SHP77 (cell line): ENCODE measurements around the gene SSRP1.
"Not testable (repeated sequence)": the region's sequence is repeated elsewhere in the genome, so short reads cannot be mapped to it uniquely, and the experiment has no call there.

Experiments used
- DNase-seq, 2 experiments: peaks; one replicate each; lab custom pipeline; 2025; lab: John Stamatoyannopoulos, UW

The SSRP1 gene

DNA sequence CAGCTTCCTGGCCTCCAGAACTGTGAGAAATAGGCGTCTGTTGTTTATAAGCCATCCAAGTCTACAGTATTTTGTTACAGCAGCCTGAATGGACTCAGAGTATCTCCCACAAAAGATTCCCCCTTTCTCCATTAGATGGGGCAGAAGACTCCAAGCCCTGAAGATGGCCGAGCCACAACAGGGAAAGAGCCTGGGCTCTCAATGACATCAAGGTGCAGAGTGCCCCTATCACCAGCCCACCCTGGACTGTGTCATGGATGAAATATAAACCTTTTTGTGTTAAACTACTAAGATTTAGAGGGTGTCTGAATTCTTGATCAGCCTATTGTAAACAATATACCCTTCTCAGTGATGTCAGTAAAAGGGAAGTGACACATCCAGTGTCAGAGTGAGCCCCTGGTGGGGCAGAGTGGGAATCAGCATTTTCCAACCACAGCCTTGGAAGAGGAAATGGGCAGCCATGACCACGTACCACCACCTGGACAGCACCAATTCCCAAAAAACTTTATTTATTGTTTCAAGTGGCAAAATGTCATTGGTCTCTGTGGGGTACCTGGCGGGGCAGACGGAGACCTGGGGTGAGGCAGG lies 36.4 kb downstream of the SSRP1 start:
- no peak for DNase-seq

DNA sequence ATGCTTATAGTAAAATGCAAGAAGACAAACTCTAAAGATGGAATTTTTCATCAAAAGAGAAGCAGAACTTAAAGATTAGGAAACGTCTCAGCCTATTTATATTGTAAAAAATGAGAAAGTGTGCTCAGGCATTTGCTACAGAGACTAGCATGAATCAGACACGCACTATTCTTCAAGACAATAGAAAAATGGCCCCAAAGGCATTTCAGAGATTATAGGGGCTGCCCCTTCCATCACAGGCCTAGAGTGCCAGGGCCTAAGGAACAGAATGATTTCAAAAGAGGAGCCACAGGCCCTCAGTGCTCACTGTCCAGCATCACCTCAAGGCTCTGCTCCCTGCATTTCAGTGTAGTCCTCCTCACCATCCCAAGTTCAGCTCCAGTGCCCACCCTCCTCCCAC lies 38.5 kb downstream of the SSRP1 start:
- DNase-seq = no peak

DNA sequence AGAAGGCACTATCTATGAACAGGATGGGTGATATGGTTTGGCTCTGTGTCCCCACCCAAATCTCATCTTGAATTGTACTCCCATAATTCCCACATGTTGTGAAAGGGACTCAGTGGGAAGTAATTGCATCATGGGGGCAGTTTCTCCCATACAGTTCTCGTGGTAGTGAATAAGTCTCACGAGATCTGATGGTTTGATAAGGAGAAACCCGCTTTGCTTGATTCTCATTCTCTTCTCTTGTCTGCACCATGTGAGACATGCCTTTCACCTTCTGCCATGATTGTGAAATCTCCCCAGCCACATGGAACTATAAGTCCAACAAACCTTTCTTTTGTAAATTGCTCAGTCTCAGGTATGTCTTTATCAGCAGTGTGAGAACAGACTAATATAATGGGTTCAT lies 39.5 kb downstream of the SSRP1 start:
- DNase-seq = not testable (repeated sequence)

DNA sequence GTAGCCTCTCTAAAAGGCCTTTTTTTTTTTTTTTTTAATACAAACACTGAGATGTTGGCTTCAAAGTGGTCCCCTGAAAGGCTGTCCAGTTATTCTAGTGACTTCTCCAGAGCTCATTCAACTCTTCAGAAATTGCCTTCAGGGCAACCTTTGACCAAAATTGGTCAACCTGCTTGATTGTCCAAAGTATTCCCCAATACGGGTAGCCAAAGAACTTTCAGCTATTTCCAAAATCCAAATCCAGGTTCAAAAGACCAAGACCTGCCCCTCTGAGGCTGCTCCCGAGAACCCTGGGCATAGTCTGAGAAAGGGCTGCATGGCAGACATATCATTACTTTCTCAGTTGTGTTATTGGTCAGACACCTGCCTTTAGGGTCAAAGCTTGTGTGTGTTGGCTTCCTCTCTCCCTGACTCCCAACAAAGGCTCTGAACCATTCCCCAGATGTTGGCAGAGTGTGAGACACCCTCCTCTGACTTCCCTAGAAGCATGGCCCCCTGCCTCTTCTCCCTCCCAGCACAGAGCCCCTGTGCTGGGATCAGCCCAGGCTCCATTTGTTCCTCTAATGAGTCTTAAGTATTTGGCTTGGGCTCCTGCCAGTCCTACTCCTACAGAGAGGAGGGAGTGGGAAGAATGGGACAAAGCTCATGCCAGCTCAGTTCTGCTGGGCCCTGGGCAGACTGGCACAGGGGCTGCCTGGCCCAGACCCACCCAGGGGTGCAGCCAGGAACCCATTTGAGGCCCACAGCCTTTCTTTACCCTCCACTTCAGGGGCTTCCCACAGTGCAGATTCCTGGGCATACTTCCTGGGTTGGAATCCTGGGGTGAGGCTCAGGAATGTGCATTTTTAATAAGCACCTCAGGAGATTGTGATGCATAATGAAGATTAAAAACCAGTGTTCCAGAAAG lies 41.2 kb downstream of the SSRP1 start:
- DNase-seq = peak; percentile 21 to 24

DNA sequence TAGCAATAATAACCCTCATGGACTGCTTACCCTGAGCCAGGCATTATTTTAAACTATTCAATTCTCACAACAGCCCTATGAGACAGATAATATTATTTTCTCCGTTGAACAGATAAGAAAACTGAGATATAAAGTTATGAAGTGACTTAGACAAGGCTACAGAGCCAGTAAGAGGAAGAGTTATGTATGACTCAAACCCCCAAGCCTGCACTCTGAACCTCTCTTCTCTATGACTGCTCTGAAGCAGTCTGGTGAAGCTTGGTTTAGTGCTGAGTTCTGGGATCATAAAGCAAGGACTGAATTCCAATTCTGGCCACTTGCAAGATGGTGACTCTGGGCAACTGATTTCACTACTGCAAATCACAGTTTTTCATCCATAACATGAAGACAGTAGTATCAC lies 45.4 kb downstream of the SSRP1 start:
- no peak for DNase-seq

DNA sequence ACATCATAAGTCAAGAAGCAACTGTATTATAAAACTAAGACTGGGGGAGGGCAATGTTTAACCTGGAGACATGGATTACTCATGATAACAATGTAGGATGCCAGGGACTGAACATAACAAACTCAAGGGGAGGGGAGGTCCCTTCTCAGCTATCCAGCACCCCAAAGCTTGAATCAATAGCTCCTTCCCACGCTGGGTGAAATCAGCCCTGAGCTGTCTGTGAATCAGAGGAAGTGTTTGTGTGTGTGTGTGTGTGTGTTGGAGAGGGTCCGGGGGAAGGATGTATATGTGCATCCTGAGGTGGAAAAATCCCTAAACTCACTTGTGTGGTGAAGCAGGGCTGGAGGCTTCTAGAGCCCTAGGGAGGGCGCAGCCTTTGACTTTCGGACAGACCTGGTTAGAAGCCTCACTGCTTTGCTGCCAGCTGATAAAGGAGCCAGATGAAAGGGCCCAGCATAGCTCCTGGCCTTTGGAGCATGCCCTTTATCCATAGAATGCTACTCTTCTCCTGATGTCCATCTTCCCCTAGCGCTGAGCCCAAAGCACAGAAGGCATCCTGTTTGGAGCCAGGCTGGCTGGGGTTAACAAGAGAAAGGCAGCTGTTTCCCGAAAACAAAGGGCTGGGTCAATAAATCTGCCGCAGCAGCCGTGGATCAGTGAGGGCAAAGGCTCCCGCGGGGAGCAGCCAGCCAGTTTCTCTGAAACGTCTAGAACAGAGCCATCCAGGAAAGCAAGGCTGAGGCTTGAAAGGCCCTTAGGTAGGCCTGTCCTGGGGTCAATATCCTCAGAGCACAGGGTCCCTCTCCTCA lies 46.7 kb downstream of the SSRP1 start:
- peak; percentile 53 to 56 for DNase-seq

DNA sequence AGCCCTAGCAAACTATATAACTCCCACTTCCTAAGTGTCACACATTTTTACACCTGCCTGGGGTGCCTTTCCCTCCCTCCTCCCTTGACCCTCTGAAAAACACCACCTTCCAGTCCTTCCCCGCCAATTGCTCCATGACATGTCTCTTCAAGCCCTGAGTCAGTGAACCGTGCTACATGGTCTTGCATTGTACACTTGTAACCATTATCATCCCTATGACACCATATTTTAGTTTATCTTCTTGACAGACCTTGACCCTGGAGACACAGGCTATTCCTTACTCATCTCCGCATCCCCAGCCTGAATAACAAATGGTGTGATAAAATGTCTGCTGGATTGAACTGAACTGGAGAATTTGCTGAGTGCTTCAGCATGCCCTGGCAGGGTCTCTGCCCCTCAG lies 47.8 kb downstream of the SSRP1 start:
- DNase-seq = no peak

DNA sequence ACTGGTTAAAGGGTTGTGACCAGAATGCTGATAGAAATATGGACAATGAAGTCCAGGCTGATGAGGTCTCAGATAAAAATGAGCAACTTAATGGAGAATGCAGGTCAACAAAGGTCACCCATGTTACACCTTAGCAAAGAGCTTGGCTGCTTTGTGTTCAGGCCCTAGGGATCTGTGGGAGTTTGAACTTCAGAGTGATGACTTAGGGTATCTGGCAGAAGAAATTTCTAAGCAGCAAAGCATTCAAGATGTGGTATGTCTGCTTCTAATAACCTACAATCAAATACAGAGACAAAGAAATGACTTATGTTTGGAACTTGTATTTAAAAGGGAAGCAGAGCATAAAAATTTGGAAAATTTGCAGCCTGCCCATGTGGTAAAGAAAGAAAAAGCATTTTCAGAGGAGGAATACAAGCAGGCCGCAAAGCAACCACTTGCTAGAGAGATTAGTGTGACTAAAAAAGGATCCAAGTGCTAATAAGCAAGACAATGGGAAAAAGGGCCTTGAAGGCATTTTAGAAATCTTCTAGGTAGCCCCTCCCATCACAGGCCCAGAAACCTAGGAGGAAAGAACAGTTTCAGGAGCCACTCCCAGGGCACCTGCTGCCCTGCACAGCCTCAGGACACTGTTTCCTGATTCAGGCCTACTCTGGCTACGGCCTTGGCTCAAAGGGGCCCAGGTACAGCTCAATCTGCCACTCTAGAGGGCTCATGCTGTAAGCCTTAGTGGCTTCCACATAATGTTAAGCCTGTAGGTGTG lies 52.3 kb downstream of the SSRP1 start:
- DNase-seq = no peak

DNA sequence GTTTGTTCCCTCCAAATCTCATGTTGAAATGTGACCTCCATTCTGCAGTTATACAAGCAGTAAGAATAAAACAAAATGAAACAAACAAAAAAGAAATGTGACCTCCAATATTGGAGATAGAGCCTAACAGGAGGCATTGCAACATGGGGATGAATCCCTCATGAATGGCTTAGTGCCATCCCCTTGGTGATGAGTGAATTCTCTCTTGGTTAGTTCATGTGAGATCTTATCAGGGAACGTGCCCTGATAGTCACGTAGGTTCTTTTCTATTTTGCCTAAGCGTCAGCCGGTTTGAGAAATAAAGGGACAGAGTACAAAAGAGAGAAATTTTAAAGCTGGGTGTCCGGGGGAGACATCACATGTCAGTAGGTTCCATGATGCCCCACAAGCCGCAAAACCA lies 54.1 kb downstream of the SSRP1 start:
- DNase-seq = not testable (repeated sequence)

DNA sequence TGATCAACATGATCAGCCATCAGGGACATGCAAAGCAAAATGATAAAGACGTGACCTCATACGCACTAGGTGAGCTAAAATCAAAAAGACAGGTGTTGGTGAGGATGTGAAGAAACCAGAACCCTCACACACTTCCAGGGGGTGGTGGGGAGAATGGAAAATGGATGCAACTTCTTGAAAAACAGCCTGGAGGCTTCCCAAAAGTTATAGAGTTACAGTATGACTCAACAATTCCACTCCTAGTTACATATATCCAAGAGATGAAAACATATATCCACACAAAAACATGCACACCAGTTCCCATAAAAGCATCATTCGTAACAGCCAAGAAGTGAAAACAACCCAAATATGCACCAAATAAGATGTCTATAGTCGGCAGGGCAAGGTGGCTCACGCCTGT lies 56.6 kb downstream of the SSRP1 start:
- no peak for DNase-seq

DNA sequence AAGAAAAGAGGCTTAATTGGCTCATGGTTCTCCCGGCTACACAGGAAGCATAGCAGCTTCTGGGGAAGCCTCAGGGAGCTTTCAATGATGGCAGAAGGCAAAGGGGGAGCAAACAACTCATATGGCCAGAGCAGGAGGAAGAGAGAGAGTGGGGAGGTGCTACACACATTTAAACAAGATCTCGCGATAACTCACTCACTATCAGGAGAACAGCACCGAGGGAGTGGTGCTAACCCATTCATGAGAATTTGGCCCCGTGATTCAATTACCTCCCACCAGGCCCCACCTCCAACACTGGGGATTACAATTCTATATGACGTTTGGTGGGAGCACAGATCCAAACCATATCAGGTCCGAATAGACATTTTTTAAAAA lies 57.0 kb downstream of the SSRP1 start:
- no peak for DNase-seq

DNA sequence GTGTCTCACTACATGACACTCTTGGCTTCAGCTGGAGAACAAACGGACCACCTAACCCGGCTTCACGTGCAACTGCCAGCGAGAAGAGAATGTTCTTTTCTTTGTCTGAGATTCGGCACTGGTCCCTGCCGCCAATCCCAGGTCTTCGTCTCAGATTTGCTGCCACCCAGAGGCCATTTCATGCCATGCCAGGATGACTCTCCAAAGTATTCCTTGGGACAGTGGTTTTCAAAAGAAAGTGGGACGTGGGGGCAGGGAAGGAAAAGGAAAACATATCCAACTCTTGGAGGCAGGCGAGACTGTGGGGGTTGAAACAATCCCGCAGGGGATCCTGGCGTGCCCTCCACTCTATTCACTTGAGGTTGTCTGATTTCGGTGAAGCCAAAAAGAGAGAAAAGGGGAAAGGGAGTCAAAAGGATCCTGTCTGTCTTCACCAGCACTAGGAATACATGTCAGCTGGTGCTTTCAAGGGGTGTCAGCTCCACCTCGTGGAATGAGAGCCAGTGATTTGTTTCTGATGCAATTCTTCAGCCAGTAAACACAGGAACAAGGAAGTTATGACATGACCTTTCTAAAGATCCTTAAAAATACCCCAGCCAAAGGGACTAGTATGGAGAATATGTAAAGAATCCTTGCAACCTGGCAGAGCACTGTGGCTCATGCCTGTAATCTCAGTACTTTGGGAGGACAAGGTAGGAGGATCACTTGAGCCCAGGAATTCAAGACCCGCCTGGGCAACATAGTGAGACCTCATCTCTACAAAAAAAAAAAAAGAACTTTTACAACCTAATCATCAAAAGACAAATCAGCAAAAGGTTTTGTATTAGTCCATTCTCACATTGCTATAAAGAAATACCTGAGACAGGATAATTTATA lies 57.6 kb downstream of the SSRP1 start:
- DNase-seq = peak; percentile 21 to 41

DNA sequence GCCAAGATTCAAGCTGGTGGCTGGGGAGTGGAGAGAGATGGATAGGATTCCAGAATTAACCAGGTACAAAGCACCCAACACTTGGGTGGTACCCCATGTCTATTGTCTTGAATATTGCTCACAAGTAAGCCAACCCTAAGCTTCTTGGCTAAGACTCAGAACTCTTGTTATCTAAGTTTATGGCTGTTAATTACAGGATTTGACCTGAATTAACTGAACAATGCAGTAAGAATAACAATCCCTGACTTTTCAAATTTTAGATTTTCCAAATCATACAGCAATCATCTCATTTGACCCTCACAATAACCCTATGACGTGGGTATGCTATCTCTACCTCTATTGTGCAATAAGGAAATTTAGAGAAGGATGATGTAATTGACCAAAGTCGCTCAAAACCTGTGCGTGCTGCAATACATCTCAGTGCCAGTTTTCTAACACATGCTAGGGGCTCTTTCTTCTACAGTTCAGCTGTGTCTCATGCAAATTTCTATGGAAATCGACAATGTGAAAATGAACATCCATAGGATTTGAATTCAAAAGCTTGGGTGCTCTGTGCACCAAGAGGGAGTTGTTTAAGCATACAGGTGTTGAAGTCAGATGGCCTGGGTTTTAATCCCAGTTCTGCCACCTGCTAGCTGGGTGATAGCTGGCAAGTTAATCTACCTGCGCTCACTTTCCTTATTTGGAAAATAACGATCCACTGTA lies 58.6 kb downstream of the SSRP1 start:
- no peak for DNase-seq

DNA sequence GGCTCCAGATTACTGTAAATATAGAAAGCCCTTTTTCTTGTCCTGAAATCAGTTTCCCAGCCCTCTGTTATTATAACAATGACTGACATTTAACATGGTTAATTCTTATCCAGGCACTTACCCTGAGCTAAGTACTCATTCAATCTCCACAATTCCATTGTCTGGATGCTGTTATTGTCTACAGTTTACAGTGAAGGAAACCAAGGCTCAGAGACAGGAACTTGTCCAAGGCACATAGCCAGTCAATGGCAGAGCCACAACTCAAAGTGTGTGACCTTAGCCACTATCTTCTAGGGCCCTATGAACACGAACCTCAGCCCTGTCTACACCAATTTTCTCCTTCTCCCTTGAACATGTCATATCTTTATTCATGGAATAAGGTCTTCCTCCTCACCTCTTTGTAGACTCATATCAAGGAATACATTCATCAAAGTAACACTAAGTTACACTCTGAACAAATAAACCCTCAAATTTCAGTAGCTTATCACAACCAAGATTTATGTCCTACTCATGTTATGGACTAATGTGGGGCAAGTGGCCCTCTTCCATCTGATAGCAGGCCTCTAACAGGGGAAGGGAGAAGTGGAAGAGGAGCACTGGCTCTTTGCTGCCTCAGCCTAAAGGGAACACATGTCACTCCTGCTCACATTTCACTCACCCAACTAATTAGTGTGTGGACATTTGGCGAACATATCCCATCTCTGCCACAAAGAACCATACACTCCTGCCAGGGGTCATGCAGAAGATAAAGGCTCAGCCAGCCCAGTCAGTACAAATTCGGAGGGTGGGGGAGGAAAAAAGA lies 59.3 kb downstream of the SSRP1 start:
- DNase-seq = no peak
